GM12878 (cell line): ENCODE data around the gene GJD3. TPM values are rescaled to one million over a fixed set of nuclear protein-coding genes. Genes with fewer than 3 reads are reported as not detected.

Experiments
- ATAC-seq: fragments of 200-7000 bp; cut with Tn5 transposase; 3 replicates; pipeline ENCODE4 v1.9.1; 2020; ENCODE audit warnings: mild to moderate bottlenecking, moderate library complexity
- BruUV-seq: library from RNA; stranded (reverse); fragments of 400-500 nt; replicated peaks from 2 replicates; lab custom pipeline; 2021; lab: Mats Ljungman, UMichigan
- CTCF ChIA-PET: fragments of 300-600 bp; sonication (Branson Sonifier 250); formaldehyde crosslinking; extraction: SDS; loops from one replicate; lab custom pipeline; 2021; ENCODE audit warnings: inconsistent platforms; lab: Yijun Ruan, JAX
- POLR2A ChIA-PET: fragments of 350-600 bp; formaldehyde crosslinking; extraction: SDS; loops from one replicate; lab custom pipeline; 2021; ENCODE audit warnings: inconsistent platforms; lab: Charles Lee
- RAD21 ChIA-PET: fragments of 300-600 bp; sonication (Branson Sonifier 250); formaldehyde crosslinking; loops from one replicate; lab custom pipeline; 2023; ENCODE audit warnings: antibody characterized with exemption; ENCODE audit not compliant: unreplicated experiment; lab: Charles Lee
- SMC1A ChIA-PET: fragments of 300-600 bp; sonication (Branson Sonifier 250); formaldehyde crosslinking; loops from one replicate; lab custom pipeline; 2023; ENCODE audit not compliant: unreplicated experiment, uncharacterized antibody; lab: Charles Lee
- DNase-seq: peaks from one replicate; pipeline ENCODE4 v3.0.0-alpha.2; 2011; ENCODE audit warnings: low read depth, low spot score
- FAIRE-seq: peaks from 3 replicates; lab custom pipeline; 2011; peaks lifted over from hg19 to GRCh38; lab: Jason Lieb, UNC
- H2AFZ ChIP-seq: 2 replicates; pipeline ENCODE4 v1.6.0; 2011; ENCODE audit warnings: low read depth, low read length, control low read depth; ENCODE audit not compliant: control insufficient read depth
- H3K27ac ChIP-seq: 2 replicates; pipeline ENCODE4 v1.5.1; 2011; ENCODE audit warnings: control low read depth; ENCODE audit not compliant: control insufficient read depth, insufficient read depth
- H3K27me3 ChIP-seq, 2 experiments: replicated peaks in 1 of 2; 2 replicates each; pipeline versions ENCODE4 v1.6.0 to v1.6.1; 2011; ENCODE audit warnings: low read length in 1 of 2; ENCODE audit not compliant: control insufficient read depth in 2 of 2, insufficient read depth in 2 of 2
- H3K36me3 ChIP-seq, 2 experiments: 2 replicates each; pipeline ENCODE4 v1.5.1; 2011; ENCODE audit warnings: low read length in 1 of 2; ENCODE audit not compliant: control insufficient read depth in 2 of 2, insufficient read depth in 2 of 2
- H3K4me1 ChIP-seq: 2 replicates; pipeline ENCODE4 v1.6.1; 2011; ENCODE audit warnings: mild to moderate bottlenecking, low read length, moderate library complexity, mixed read lengths; ENCODE audit not compliant: control insufficient read depth, insufficient read depth
- H3K4me2 ChIP-seq: 2 replicates; pipeline ENCODE4 v1.6.0; 2011; ENCODE audit warnings: control low read depth; ENCODE audit not compliant: control insufficient read depth, insufficient read depth
- H3K4me3 ChIP-seq: fragments of 200-600 bp; sonication (generic); 2 replicates; pipeline ENCODE4 v1.5.1; 2016
- H3K79me2 ChIP-seq: 2 replicates; pipeline ENCODE4 v1.6.0; 2011; ENCODE audit warnings: low read length; ENCODE audit not compliant: control insufficient read depth, insufficient read depth
- H3K9ac ChIP-seq: 2 replicates; pipeline ENCODE4 v1.8.0; 2011; ENCODE audit warnings: low read length, control low read depth, mixed read lengths; ENCODE audit not compliant: control insufficient read depth, insufficient read depth
- H3K9me3 ChIP-seq: replicated peaks from 3 replicates; pipeline ENCODE4 v1.5.1; 2011; ENCODE audit warnings: mild to moderate bottlenecking, low read length; ENCODE audit not compliant: control insufficient read depth, insufficient read depth
- H4K20me1 ChIP-seq: 2 replicates; pipeline ENCODE4 v1.6.0; 2011; ENCODE audit not compliant: control insufficient read depth, insufficient read depth
- BMI1 ChIP-seq: fragments of 450-650 bp; IDR thresholded peaks from 2 replicates; pipeline ENCODE4 v1.6.1; 2016; ENCODE audit warnings: mild to moderate bottlenecking, moderate library complexity, borderline replicate concordance
- BRCA1 ChIP-seq: IDR thresholded peaks from 2 replicates; pipeline ENCODE4 v1.6.1; 2011; ENCODE audit warnings: low read depth, low read length, improper control_type of control experiment
- MAX ChIP-seq: IDR thresholded peaks from 2 replicates; pipeline ENCODE4 v1.6.1; 2012; ENCODE audit warnings: low read depth, low read length, improper control_type of control experiment
- MXI1 ChIP-seq: fragments of 150-350 bp; IDR thresholded peaks from 2 replicates; pipeline ENCODE4 v1.6.1; 2011; ENCODE audit warnings: low read depth, mild to moderate bottlenecking, inconsistent platforms, low read length, improper control_type of control experiment
- RELB ChIP-seq: fragments of 450-650 bp; IDR thresholded peaks from 2 replicates; pipeline ENCODE4 v1.6.1; 2017; ENCODE audit warnings: low read depth, mild to moderate bottlenecking, moderate library complexity
- SRF ChIP-seq, 2 experiments: IDR thresholded peaks; 2 replicates each; pipeline ENCODE4 v1.6.1; 2011; ENCODE audit warnings: low read depth in 2 of 2, low read length in 2 of 2, mild to moderate bottlenecking in 1 of 2, moderate library complexity in 1 of 2
- STAT1 ChIP-seq: fragments of 450-650 bp; conservative IDR thresholded peaks from 2 replicates; pipeline ENCODE4 v1.6.1; 2014; ENCODE audit warnings: antibody characterized with exemption, mild to moderate bottlenecking
- ZBTB33 ChIP-seq: fragments of 450-650 bp; IDR thresholded peaks from 2 replicates; pipeline ENCODE4 v1.6.1; 2017; ENCODE audit warnings: mild to moderate bottlenecking
- WGBS: methylation state at CpG from one replicate; pipeline ENCODE4 v1.1.6; 2016; ENCODE audit warnings: low lambda C conversion rate; ENCODE audit not compliant: insufficient replicate concordance, insufficient coverage; ENCODE audit errors: missing lambda C conversion rate; 5-methylcytosine and 5-hydroxymethylcytosine counted together
- in situ Hi-C: fragments of 300-500 bp; cut with MboI; formaldehyde crosslinking; loops from 9 replicates; pipeline ENCODE4 v1.14.3; 2018; ENCODE audit warnings: mixed read lengths
- intact Hi-C: fragments of 100-400 bp; cut with micrococcal nuclease; formaldehyde crosslinking; loops from one replicate; pipeline ENCODE4 v1.14.2; 2022; ENCODE audit not compliant: unreplicated experiment
- polyA plus RNA-seq, 11 experiments: library from polyadenylated mRNA; depleted of rRNA in 4 of 11; unstranded in 6 of 11; stranded (reverse) in 5 of 11; fragments of >200 nt; fragmentation: Nextera tagmentation in 4 of 11; fragmentation: Illumina TruSeq in 1 of 11; extraction: Ambion mirVana in 4 of 11; extraction: Trizol in 1 of 11; gene quantifications; 1 replicate in 1 of 11; 2 replicates in 10 of 11; pipeline versions ENCODE4 v1.2.1 to v1.2.3, GENCODE V29; 2011 to 2016; ENCODE audit warnings: inconsistent platforms in 2 of 11, missing spikeins in 2 of 11, low read depth in 1 of 11
- total RNA-seq, 4 experiments: library from RNA; depleted of rRNA in 3 of 4; stranded (reverse); fragments of >200 nt in 3 of 4; fragmentation: Illumina TruSeq in 1 of 4; extraction: Trizol in 1 of 4; gene quantifications; 2 replicates each; pipeline versions ENCODE4 v1.2.1 to v1.2.3, GENCODE V29; 2013 to 2021
- TF ChIP-seq, protein P1 (sequence below): fragments of 450-650 bp; IDR thresholded peaks from 2 replicates; pipeline ENCODE4 v1.6.1; 2014; ENCODE audit warnings: mild to moderate bottlenecking
- TF ChIP-seq, protein P2 (sequence below): fragments of 450-650 bp; IDR thresholded peaks from 2 replicates; pipeline ENCODE4 v1.6.1; 2016; ENCODE audit warnings: mild to moderate bottlenecking

Gene GJD3
- total and polyA plus RNA-seq, 10 of the 15 experiments (the other 5 are each of a cell fraction or from before 2014, with no cell fraction given): 1.6 TPM; not detected in 9

DNA sequence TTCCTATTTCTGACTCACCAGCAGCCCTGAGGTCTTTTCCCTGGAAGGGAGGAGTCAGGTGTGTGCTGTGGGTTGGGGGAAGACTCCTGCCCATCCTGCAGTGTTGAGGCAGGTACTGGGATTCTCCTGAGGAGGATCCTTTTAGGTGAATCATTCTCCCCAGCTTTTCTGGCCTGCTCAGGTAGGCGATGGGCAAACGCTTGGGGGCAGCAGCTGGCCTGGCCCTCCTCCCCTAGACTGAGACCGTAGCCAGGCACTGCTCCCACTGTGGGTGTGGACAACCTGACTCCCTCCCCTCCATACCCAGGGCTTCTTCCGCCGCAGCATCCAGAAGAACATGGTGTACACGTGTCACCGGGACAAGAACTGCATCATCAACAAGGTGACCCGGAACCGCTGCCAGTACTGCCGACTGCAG, 15.1 kb downstream of the GJD3 start:
- H3K4me2 ChIP-seq: no peak overlapping the region
- 92% methylated on average over 10 of the region's 10 CpGs for WGBS
- no peak for TF ChIP-seq MXI1
- no peak for TF ChIP-seq STAT1
- no peak for TF ChIP-seq ZBTB33
- no peak for TF ChIP-seq SRF (IDR thresholded peaks at IDR 0.05; ENCODE audit: low read depth in 2 of 2, low read length in 2 of 2)
- TF ChIP-seq, protein P1, sequence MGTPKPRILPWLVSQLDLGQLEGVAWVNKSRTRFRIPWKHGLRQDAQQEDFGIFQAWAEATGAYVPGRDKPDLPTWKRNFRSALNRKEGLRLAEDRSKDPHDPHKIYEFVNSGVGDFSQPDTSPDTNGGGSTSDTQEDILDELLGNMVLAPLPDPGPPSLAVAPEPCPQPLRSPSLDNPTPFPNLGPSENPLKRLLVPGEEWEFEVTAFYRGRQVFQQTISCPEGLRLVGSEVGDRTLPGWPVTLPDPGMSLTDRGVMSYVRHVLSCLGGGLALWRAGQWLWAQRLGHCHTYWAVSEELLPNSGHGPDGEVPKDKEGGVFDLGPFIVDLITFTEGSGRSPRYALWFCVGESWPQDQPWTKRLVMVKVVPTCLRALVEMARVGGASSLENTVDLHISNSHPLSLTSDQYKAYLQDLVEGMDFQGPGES: no peak
- TF ChIP-seq BMI1: no peak
- TF ChIP-seq BRCA1: no peak
- TF ChIP-seq, protein P2, sequence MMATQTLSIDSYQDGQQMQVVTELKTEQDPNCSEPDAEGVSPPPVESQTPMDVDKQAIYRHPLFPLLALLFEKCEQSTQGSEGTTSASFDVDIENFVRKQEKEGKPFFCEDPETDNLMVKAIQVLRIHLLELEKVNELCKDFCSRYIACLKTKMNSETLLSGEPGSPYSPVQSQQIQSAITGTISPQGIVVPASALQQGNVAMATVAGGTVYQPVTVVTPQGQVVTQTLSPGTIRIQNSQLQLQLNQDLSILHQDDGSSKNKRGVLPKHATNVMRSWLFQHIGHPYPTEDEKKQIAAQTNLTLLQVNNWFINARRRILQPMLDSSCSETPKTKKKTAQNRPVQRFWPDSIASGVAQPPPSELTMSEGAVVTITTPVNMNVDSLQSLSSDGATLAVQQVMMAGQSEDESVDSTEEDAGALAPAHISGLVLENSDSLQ: no peak
- no peak for TF ChIP-seq RELB
- no peak for TF ChIP-seq MAX
- TF ChIP-seq, all 136 proteins: peak for 0
- Histone ChIP-seq H3K27ac (no peak overlapping the region), H3K4me3 (no peak overlapping the region), H3K9me3 (no peaks in the 10 kb centered on the region), H4K20me1 (no peaks in the 10 kb centered on the region), H3K27me3 (no peaks in the 10 kb centered on the region), H3K9ac (no peak overlapping the region), H3K79me2 (peaks cover 23% of the 10 kb centered on the region), H3K4me1 (peaks cover 29% of the 10 kb centered on the region), H3K36me3 (peaks cover 15 to 45% of the 10 kb centered on the region in 2 experiments), H2AFZ (no peak overlapping the region)
- BruUV-seq: no TSS peak
- ChIA-PET CTCF (interaction anchor here (0.6 to 1.2 kb wide), 2 partner anchors 9 to 81 kb away, joined by 3 to 4 read pairs; no protein-coding TSS in a partner anchor), SMC1A (no interaction called here), POLR2A (no interaction called here), RAD21 (no interaction called here)
- ATAC-seq (no peak), DNase-seq (no peak), FAIRE-seq (no peak)
- in situ Hi-C loops (no loop called here), intact Hi-C loops (no loop called here)
